GM19193 (cell line): ENCODE data around the gene PTPN21.

Source experiments
- POLR2A ChIP-seq: IDR thresholded peaks from 4 replicates; pipeline ENCODE4 v1.6.1; 2011; ENCODE audit not compliant: insufficient read depth, insufficient read length; ENCODE audit errors: extremely low read depth

PTPN21 gene

DNA sequence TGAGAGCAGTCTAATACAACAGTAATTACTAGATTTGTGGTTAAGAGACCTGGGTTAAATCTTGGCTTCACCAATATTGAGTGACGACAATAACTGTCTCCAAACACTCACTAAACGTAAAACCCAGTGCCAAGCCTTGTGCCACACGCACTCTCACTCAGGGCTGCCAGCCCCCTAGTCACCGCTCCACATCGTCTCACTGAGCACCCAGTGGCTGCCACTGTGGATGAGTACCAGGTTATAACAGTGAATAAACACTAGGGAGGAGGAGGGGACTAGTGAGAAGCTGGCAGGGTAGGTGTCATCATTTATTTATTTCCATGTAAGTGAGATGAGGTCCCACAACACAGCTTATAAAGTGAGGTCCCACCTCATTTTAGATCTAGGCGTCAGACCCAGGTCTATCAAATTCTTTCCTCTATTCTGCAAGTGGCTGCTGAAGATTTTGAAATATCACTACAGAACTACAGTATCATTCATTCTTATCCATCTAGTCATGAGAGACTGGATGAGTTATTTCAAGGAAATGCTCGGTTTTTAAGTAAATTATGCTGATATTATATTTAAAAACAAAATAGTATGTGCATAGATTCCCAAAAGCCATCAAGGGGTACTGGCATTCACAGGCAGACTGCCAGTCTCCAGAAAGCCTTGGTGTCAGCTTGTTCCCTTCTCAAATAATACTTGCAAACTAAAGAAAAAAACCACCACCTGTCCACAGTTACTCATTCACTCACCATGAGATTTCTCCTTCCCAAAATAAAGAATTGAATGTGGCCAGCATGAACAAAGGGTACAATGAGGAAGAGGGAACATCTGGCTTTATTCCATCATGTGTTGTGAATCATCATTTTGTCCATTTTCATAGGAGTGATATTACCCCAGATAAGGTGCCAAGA is 84.0 kb downstream of the PTPN21 start:
- TF ChIP-seq POLR2A = no peak

DNA sequence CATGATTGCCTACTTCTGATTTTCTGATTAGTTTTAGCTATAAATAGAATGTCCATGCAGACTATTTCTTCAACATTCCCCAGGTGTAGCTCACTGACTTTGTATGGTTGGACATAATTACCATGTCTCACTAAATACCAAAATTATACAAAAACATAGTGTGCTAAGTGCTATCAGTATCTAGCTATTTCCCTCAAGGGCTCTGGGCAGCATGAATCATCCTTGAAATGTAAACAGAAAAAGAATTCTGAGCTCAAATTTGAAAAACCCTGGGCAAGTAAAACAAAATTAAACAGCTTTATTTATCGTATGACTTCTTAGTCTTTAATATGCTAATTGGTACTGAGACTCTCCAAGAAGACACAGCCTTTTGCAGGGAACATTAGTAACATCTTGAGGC is 86.4 kb downstream of the PTPN21 start:
- no peak for TF ChIP-seq POLR2A

DNA sequence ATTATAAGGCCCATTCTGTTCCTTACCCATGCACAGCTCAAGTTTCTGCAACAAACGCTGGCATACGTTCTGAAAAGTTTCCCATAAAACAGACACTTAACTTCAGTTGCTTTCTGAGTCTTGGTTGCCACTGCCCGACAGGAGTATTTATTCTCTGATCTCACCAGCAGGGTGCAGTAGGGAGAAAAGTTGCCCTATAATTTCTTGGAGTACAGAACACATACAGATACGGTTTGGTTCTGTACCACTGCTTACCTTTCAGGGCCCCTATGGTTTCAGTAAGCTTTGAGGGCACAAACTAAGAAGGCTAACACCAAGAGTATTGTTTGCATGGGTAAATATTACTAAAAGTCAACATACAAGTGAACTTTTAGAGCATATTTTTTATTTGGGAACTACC is 91.5 kb downstream of the PTPN21 start:
- no peak for TF ChIP-seq POLR2A

DNA sequence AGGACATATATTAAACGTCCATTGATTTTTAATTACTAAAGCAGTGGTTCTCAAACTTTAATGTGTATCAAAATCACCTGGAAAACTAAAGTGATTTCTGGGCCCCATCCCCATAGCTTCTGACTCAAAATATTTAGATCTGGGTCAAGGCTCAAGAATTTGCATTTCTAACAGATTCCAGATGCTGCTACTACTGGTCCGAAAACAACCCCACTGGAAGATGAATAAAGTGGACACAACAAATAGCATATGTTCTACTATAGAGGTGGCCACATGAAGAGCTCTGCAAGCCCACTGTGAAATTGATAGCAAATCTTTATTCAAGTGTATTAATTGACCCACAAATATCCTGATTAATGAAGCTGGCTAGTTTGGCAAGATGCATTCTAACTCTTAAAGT is 99.9 kb downstream of the PTPN21 start:
- no peak for TF ChIP-seq POLR2A

DNA sequence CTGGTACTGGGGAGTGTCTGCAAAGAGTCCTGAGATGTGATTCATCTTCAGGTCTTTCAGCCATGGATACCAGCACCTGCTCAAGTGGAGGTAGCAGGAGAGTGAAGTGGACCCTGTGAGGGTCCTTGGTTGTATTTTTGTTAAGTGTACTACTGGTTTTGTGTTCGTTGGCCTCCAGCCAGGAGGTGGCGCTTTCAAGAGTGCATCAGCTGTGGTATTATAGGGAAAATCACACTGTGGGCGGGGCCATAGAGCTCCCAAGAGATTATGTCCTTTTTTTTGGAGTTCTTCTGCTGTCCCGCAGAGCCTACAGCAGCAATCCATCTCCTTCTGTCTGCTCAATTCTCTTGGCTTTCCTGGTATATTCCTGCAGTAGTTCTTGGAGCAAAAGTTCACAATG is 102.6 kb downstream of the PTPN21 start:
- no peak for TF ChIP-seq POLR2A

DNA sequence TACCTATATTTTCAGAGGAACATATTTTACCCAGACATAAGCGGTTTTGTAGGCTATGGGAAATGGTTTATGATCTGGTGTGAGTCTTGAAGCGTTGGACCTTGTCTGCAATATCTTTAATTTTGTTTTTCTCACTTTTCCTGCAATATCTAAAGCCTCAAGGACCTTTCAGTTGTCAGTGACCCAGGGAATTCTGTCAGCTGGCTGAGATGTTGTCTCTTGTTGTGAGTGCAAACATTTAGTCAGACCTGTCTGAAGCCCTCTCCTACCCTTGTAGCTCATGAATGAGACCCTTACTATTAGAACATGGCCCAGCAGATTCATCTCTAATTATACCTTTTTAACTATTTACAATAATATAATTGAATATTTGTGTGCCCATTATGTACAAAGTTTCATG is 115.7 kb downstream of the PTPN21 start:
- TF ChIP-seq POLR2A = no peak

DNA sequence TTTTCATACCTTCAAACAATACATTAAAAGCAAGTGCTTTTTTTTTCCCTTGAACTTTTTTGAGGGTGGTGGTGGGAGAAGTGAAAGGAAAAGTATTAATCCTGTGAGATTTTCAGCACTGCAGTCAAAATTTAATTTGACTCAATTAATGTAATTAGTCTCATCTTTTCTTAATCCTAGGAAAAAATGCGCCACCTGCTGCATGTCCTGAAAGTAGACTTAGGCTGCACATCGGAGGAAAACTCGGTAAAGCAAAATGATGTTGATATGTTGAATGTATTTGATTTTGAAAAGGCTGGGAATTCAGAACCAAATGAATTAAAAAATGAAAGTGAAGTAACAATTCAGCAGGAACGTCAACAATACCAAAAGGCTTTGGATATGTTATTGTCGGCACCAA is 117.1 kb downstream of the PTPN21 start:
- TF ChIP-seq POLR2A = no peak

DNA sequence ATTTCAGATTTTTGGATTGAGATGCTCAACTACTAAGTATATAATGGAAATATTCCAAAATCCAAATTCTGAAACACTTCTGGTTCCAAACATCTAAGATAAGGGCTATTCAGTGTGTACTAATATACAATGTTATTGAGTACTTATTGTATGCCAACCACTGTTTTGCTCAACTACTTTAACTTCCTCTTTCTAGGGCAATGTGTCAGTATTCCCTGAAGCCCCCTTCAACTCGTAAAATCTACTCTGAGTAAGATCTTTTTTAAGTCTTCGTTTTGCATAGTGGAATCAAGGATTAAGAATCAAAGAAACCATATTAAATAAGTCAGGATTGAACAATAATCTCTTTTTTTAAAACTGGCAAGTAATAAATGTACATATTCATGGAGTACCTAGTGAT is 123.8 kb downstream of the PTPN21 start:
- no peak for TF ChIP-seq POLR2A

DNA sequence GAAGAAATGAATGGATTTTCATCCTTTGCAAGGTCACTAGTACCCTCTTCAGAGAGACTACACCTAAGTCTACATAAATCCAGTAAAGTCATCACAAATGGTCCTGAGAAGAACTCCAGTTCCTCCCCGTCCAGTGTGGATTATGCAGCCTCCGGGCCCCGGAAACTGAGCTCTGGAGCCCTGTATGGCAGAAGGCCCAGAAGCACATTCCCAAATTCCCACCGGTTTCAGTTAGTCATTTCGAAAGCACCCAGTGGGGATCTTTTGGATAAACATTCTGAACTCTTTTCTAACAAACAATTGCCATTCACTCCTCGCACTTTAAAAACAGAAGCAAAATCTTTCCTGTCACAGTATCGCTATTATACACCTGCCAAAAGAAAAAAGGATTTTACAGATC is 128.5 kb downstream of the PTPN21 start:
- no peak for TF ChIP-seq POLR2A

DNA sequence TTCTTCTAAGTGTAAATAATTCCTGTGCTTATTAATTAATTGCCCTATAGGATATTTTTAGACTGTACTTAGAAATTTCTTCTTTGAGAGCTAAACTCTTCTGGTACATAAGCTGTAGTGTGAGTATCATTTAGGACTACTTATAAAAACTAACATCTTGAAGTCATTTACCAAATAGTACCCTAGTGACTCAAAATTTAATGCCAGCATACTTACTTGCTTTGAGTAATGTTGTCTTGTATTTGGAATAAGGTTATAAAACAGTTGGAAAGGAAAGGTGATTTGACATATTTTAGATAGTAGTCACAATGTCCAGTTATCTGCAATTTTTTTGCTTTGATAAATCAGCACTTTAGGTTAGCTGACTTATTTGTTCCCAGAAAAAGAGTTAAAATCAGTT is 130.2 kb downstream of the PTPN21 start:
- TF ChIP-seq POLR2A = no peak

DNA sequence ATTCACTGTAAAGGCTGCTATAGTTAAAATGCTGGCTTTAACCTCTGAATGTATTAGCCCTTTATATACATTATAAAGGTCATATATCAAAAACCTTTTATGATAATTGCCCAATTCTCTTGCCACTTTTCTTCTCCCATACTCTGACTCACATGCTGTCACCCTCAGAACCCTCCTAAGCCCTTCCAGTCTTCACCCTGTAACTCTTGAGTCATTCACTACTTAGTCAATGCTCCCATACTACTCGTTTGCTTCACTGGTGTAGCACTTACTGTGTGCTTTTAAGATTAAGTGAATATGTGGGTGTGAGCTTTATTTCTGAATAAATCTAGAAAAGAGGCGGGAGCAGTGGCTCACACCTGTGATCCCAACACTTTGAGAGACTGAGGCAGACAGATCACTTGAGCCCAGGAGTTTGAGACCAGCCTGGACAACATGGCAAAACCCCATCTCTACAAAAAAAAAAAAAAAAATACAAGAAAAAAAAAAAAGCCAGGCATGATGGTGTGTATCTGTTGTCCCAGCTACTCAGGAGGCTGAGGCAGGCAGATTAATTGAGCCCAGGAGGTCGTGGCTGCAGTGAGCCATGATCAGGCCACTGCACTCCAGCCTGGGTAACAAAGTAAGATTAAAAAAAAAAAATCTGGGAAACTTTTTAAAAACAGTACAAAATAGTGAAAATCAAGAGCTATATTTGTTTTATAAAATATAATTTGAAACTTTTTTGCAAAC is 131.7 kb downstream of the PTPN21 start:
- no peak for TF ChIP-seq POLR2A

DNA sequence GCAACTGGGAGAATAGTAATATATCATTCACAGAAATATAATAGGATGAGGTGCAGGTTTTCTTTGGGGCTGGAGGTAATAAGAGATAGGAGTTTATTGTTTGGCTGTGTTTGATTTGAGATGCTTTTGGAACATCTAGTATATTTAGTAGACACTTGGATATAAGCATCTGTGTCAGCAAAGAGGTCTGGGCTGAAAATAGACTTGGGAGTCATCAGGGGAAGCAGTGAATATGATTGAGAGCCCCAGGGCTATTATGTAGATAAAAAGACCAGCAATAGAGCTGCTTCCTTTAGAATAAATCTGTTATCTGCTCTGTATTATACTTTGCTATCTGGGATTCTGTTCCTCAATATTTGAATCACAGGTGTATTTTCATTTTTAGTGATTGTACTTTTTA is 132.8 kb downstream of the PTPN21 start:
- no peak for TF ChIP-seq POLR2A

DNA sequence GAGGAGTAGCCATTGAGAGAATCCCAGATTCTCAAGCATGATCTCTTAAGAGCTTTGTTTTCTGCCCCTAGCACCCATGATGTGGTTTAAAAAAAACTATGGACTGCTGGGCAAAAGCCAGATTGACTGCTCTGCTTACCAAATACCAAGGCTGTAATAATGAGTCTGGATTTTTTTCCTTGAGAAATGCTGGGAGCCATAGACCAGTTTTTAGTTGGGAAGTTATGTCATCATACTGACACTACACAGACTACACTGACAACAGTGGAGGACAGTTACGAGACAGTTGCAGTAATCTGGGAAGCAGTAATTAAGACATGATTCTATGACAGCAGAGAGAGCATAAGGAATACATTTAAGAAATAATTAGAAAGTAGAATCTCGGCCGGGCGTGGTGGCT is 133.5 kb downstream of the PTPN21 start:
- TF ChIP-seq POLR2A = no peak

DNA sequence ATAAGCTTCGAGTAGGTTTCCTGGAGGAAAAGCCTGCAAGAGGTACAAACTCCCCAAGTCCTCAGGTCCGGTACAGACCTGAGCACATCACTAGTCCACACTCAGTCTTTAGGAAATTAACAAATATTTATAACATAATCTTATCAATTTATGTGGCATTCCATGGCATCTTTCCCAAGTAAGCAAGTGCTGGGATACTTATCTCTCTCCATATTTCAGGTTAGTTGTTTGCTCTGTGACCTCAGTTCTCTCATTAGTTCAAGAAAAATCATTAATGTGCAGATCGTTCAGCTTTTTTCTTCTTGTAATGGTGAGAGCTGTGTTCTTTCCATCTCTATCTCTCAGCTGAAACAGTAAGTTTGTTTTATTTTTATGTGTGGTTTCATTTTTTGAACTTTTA is 134.6 kb downstream of the PTPN21 start:
- no peak for TF ChIP-seq POLR2A

DNA sequence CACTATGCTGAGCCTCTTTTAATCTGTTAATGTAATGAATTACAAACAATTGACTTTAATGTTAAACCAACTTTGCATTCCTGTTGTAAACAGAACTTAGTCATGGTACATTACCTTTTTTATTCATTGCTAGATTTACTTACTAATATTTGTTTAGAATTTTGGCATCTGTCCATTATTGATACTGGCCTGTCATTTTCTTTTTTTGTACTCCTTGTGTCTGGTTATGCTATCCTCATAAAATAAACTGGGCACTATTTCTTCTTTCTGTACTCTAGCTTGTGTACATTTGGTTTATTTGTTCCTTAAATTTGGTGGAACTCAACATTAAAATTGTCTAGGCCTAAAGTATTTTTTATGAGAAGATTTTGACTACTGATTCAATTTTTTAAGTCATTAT is 137.2 kb downstream of the PTPN21 start:
- TF ChIP-seq POLR2A = no peak
